HepG2 (cell line): ENCODE measurements around the gene NPW. TPM values are rescaled to one million over a fixed set of nuclear protein-coding genes. Genes with fewer than 3 reads are reported as not detected.

Source experiments
- ATAC-seq: fragments of 200-7000 bp; cut with Tn5 transposase; 3 replicates; pipeline ENCODE4 v1.9.1; 2020; ENCODE audit warnings: mild to moderate bottlenecking, moderate library complexity
- BruUV-seq: library from RNA; stranded (reverse); fragments of 400-500 nt; replicated peaks from 2 replicates; lab custom pipeline; 2021; lab: Mats Ljungman, UMichigan
- CTCF ChIA-PET: fragments of 300-600 bp; formaldehyde crosslinking; extraction: SDS; loops from one replicate; lab custom pipeline; 2021; ENCODE audit warnings: low total read pairs, inconsistent platforms, low intra/inter-chr PET ratio; lab: Yijun Ruan, JAX
- POLR2A ChIA-PET: fragments of 350-600 bp; sonication (Branson Sonifier 250); formaldehyde crosslinking; loops from one replicate; lab custom pipeline; 2020; ENCODE audit warnings: antibody characterized with exemption, inconsistent platforms; lab: Yijun Ruan, JAX
- DNase-seq: peaks from one replicate; pipeline ENCODE4 v3.0.0-alpha.2; 2015; ENCODE audit warnings: low spot score
- FAIRE-seq: peaks from 3 replicates; lab custom pipeline; 2011; peaks lifted over from hg19 to GRCh38; lab: Jason Lieb, UNC
- H2AFZ ChIP-seq: one replicate; pipeline ENCODE4 v1.6.1; 2011; ENCODE audit warnings: low read length, inconsistent platforms
- H3K27ac ChIP-seq: fragments of 300-600 bp; 3 replicates; pipeline ENCODE4 v1.8.0; 2011; ENCODE audit warnings: mixed run types, mild to moderate bottlenecking, mixed read lengths, low read length, inconsistent platforms; ENCODE audit not compliant: insufficient read depth; ENCODE audit errors: extremely low read length
- H3K27me3 ChIP-seq, 2 experiments: fragments of 200-600 bp in 1 of 2; 2 replicates in 1 of 2; 3 replicates in 1 of 2; pipeline versions ENCODE4 v1.6.0 to v1.8.0; 2011; ENCODE audit warnings: low read length in 2 of 2, mild to moderate bottlenecking in 2 of 2, moderate library complexity in 2 of 2, inconsistent platforms in 1 of 2; ENCODE audit not compliant: insufficient read depth in 2 of 2, control insufficient read depth in 1 of 2
- H3K36me3 ChIP-seq, 2 experiments: fragments of 200-600 bp in 1 of 2; replicated peaks in 1 of 2; 2 replicates in 1 of 2; 3 replicates in 1 of 2; pipeline versions ENCODE4 v1.5.1 to v1.8.0; 2011; ENCODE audit warnings: low read length in 2 of 2, inconsistent platforms in 1 of 2; ENCODE audit not compliant: insufficient read depth in 2 of 2, control insufficient read depth in 1 of 2
- H3K4me1 ChIP-seq: 2 replicates; pipeline ENCODE4 v1.5.1; 2012; ENCODE audit warnings: low read length, inconsistent platforms; ENCODE audit not compliant: insufficient read depth
- H3K4me2 ChIP-seq: 2 replicates; pipeline ENCODE4 v1.6.0; 2011; ENCODE audit warnings: low read depth, low read length, inconsistent platforms
- H3K4me3 ChIP-seq, 3 experiments: fragments of 200-600 bp in 1 of 3; sonication (generic), shearing (Covaris generic) in 1 of 3; replicated peaks in 1 of 3; 2 replicates each; pipeline ENCODE4 v1.5.1; 2011 to 2016; ENCODE audit warnings: low read length in 3 of 3, inconsistent platforms in 2 of 3, low read depth in 2 of 3, mild to moderate bottlenecking in 2 of 3, control low read depth in 1 of 3, mixed read lengths in 1 of 3; ENCODE audit not compliant: insufficient read depth in 1 of 3
- H3K79me2 ChIP-seq: one replicate; pipeline ENCODE4 v1.6.1; 2011; ENCODE audit warnings: low read length, inconsistent platforms; ENCODE audit not compliant: insufficient read depth
- H3K9ac ChIP-seq: 2 replicates; pipeline ENCODE4 v1.6.0; 2011; ENCODE audit warnings: mild to moderate bottlenecking, low read depth, low read length, inconsistent platforms; ENCODE audit not compliant: insufficient read depth
- H3K9me3 ChIP-seq: 2 replicates; pipeline ENCODE4 v1.5.1; 2012; ENCODE audit warnings: mild to moderate bottlenecking, low read length
- H4K20me1 ChIP-seq: 2 replicates; pipeline ENCODE4 v1.6.0; 2011; ENCODE audit warnings: inconsistent platforms, mild to moderate bottlenecking, low read length, moderate library complexity; ENCODE audit not compliant: insufficient read depth
- AGO2 ChIP-seq: fragments of 200-400 bp; formaldehyde crosslinking; optimal IDR thresholded peaks from 2 replicates; pipeline ENCODE3; 2017; ENCODE audit warnings: mild to moderate bottlenecking, low read depth, low read length, moderate library complexity
- HNRNPLL ChIP-seq: fragments of 200-400 bp; formaldehyde crosslinking; IDR thresholded peaks from 2 replicates; pipeline ENCODE4 v1.6.1; 2017; ENCODE audit warnings: mild to moderate bottlenecking, low read depth, low read length; ENCODE audit not compliant: poor library complexity, severe bottlenecking
- ZNF563 ChIP-seq: sonication (generic); formaldehyde crosslinking; IDR thresholded peaks from 2 replicates; pipeline ENCODE4 v1.8.0; 2022; ENCODE audit warnings: mild to moderate bottlenecking, moderate library complexity, missing genetic modification reagents
- ZNF619 ChIP-seq: sonication (generic); formaldehyde crosslinking; IDR thresholded peaks from 2 replicates; pipeline ENCODE4 v1.4.0; 2020; ENCODE audit warnings: mild to moderate bottlenecking, missing genetic modification reagents
- ZSCAN21 ChIP-seq: sonication (generic); formaldehyde crosslinking; IDR thresholded peaks from 2 replicates; pipeline ENCODE4 v1.8.0; 2022; ENCODE audit warnings: mild to moderate bottlenecking, missing genetic modification reagents, moderate library complexity, borderline replicate concordance
- WGBS: methylation state at CpG from one replicate; pipeline ENCODE4 v1.1.6; 2017; ENCODE audit warnings: low lambda C conversion rate; 5-methylcytosine and 5-hydroxymethylcytosine counted together
- in situ Hi-C: cut with HindIII; loops from 2 replicates; pipeline ENCODE4 v1.10.0; 2017; ENCODE audit warnings: low pct_unique_long_range_greater_than_20kb; ENCODE audit not compliant: extremely low pct_ligation_motif_present
- intact Hi-C: fragments of 100-400 bp; cut with micrococcal nuclease; formaldehyde crosslinking; loops from one replicate; pipeline ENCODE4 v1.10.0; 2022; ENCODE audit not compliant: unreplicated experiment
- polyA plus RNA-seq, 8 experiments: library from polyadenylated mRNA; depleted of rRNA in 3 of 8; stranded (reverse) in 7 of 8; unstranded in 1 of 8; fragments of >200 nt; fragmentation: Illumina TruSeq in 4 of 8; extraction: Trizol in 4 of 8; gene quantifications; 2 replicates each; pipeline versions ENCODE4 v1.2.1 to v1.2.3, GENCODE V29; 2011 to 2016; ENCODE audit warnings: low read depth in 4 of 8, missing spikeins in 1 of 8, mixed read lengths in 1 of 8; ENCODE audit not compliant: insufficient read depth in 1 of 8
- total RNA-seq, 5 experiments: library from RNA; depleted of rRNA; stranded (reverse); fragments of >200 nt; fragmentation: Illumina TruSeq; extraction: Trizol; gene quantifications; 2 replicates each; pipeline ENCODE4 v1.2.3, GENCODE V29; 2016; ENCODE audit warnings: low read depth in 1 of 5
- TF ChIP-seq, protein P1 (sequence below): sonication (generic); formaldehyde crosslinking; IDR thresholded peaks from 2 replicates; pipeline ENCODE4 v1.4.0; 2020; ENCODE audit warnings: missing genetic modification reagents, borderline replicate concordance
- TF ChIP-seq, protein P2 (sequence below): conservative IDR thresholded peaks from 2 replicates; pipeline ENCODE4 v1.6.1; 2018; ENCODE audit warnings: missing genetic modification reagents

Gene NPW
- total and polyA plus RNA-seq, 2 of the 13 experiments (the other 11 are each of a cell fraction or from before 2014, with no cell fraction given): 0.24 to 0.97 TPM

DNA sequence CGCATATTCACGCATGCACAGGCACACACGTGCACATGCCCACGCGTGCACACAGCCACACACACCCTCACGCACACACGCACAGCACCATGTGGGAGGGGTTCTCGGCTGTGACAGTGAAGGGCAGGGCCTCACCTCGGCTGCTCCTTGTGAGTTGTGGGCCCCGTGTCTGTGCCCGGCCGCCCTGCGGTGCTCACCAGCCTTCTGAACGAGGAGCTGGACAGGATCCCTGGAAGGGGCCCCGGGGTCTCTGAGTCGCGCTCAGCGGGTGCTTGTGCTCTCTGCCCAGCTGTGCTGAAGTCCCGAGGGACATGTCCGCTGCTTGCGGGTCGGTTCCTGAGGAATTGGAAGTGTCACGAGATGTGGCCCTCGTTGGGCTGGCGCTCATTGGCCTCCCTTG, 44.3 kb downstream of the NPW start:
- H3K4me2 ChIP-seq: no peak overlapping the region
- H3K9me3 ChIP-seq: no peaks in the 10 kb centered on the region
- FAIRE-seq (no peak), DNase-seq (no peak)
- intact Hi-C loops: no loop called here
- H3K4me3 ChIP-seq: no peak overlapping the region
- no peaks in the 10 kb centered on the region for H4K20me1 ChIP-seq
- H3K27me3 ChIP-seq: no peaks in the 10 kb centered on the region
- TF ChIP-seq, protein P1, sequence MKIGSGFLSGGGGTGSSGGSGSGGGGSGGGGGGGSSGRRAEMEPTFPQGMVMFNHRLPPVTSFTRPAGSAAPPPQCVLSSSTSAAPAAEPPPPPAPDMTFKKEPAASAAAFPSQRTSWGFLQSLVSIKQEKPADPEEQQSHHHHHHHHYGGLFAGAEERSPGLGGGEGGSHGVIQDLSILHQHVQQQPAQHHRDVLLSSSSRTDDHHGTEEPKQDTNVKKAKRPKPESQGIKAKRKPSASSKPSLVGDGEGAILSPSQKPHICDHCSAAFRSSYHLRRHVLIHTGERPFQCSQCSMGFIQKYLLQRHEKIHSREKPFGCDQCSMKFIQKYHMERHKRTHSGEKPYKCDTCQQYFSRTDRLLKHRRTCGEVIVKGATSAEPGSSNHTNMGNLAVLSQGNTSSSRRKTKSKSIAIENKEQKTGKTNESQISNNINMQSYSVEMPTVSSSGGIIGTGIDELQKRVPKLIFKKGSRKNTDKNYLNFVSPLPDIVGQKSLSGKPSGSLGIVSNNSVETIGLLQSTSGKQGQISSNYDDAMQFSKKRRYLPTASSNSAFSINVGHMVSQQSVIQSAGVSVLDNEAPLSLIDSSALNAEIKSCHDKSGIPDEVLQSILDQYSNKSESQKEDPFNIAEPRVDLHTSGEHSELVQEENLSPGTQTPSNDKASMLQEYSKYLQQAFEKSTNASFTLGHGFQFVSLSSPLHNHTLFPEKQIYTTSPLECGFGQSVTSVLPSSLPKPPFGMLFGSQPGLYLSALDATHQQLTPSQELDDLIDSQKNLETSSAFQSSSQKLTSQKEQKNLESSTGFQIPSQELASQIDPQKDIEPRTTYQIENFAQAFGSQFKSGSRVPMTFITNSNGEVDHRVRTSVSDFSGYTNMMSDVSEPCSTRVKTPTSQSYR (CRISPR knock-in tag): no peak
- TF ChIP-seq AGO2: peak; percentile 23
- TF ChIP-seq ZSCAN21: no peak
- peak; percentile 35 for TF ChIP-seq HNRNPLL
- TF ChIP-seq, all 625 proteins: peak for 2
- Histone ChIP-seq H3K79me2 (no peaks in the 10 kb centered on the region), H3K27ac (no peak overlapping the region), H3K4me1 (no peaks in the 10 kb centered on the region), H3K36me3 (peaks cover 16 to 21% of the 10 kb centered on the region in 2 experiments), H2AFZ (no peak overlapping the region), H3K9ac (no peak overlapping the region)
- WGBS: 97% methylated on average over 22 of the region's 25 CpGs
- POLR2A ChIA-PET: no interaction called here
- in situ Hi-C loops: no loop called here
- no TSS peak for BruUV-seq
- no peak for ATAC-seq
- CTCF ChIA-PET: no interaction called here

DNA sequence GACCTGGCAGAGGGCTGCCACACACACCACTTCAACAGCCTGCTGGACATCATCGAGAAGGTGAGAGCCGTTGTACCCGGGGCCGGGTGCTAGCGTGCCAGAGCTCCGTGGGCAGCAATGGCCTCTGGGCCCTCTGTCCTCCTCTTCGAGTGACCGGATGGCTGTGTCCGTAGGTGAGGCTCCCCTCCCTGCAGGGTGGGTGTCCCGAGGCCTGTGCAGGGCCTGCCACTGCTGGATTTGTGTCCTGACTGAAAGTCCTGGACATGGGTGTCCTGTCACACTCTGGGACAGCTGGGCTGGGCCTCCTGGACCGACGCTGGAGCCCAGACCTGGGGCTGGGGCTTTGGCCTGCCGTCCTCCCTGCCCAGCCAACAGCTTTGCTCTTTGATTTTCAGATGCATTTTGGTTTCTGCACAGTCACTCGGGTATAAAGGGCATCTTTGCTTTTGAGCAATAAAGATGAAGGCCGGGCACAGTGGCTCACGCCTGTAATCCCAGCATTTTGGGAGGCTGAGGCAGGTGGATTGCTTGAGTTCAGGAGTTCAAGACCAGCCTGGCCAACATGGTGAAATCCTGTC, 44.9 kb downstream of the NPW start:
- intact Hi-C loops: no loop called here
- BruUV-seq: no TSS peak
- Histone ChIP-seq H2AFZ (no peak overlapping the region), H3K4me1 (no peaks in the 10 kb centered on the region), H3K9me3 (no peaks in the 10 kb centered on the region), H3K4me2 (no peak overlapping the region), H3K9ac (no peak overlapping the region), H4K20me1 (no peaks in the 10 kb centered on the region), H3K27ac (no peak overlapping the region), H3K4me3 (no peak overlapping the region), H3K79me2 (no peaks in the 10 kb centered on the region), H3K36me3 (peaks cover 17 to 22% of the 10 kb centered on the region in 2 experiments), H3K27me3 (no peaks in the 10 kb centered on the region)
- in situ Hi-C loops: no loop called here
- CTCF ChIA-PET: no interaction called here
- DNase-seq: no peak
- ATAC-seq: no peak; the same call in 2 of the 3 replicates
- no peak for FAIRE-seq
- 100% methylated on average over 4 of the region's 16 CpGs for WGBS
- TF ChIP-seq ZNF563 (CRISPR knock-in tag) (no peak), ZNF619 (no peak)
- TF ChIP-seq, protein P2, sequence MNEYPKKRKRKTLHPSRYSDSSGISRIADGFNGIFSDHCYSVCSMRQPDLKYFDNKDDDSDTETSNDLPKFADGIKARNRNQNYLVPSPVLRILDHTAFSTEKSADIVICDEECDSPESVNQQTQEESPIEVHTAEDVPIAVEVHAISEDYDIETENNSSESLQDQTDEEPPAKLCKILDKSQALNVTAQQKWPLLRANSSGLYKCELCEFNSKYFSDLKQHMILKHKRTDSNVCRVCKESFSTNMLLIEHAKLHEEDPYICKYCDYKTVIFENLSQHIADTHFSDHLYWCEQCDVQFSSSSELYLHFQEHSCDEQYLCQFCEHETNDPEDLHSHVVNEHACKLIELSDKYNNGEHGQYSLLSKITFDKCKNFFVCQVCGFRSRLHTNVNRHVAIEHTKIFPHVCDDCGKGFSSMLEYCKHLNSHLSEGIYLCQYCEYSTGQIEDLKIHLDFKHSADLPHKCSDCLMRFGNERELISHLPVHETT (CRISPR knock-in tag): no peak
- POLR2A ChIA-PET: no interaction called here
